Trophoblast cell (in vitro differentiated cells and primary cell): ENCODE measurements around the gene RNU6-9.
A peak's percentile ranks its signal among the peaks of the same experiment; 100 is the strongest.

Experiments
- DNase-seq, 2 donors: peaks; one replicate each; pipeline ENCODE4 v3.0.0-alpha.2; 2016
- H2AFZ ChIP-seq: 2 replicates; pipeline ENCODE4 v1.6.1; 2013; ENCODE audit warnings: low read length, moderate library complexity, mild to moderate bottlenecking; ENCODE audit not compliant: insufficient read depth, poor library complexity
- H2AK5ac ChIP-seq: 2 replicates; pipeline ENCODE4 v1.6.1; 2013; ENCODE audit warnings: mild to moderate bottlenecking, low read length
- H2BK120ac ChIP-seq: 2 replicates; pipeline ENCODE4 v1.6.1; 2013; ENCODE audit warnings: low read length, mild to moderate bottlenecking, moderate library complexity; ENCODE audit not compliant: insufficient read depth, poor library complexity
- H2BK12ac ChIP-seq: 2 replicates; pipeline ENCODE4 v1.6.1; 2013; ENCODE audit warnings: mild to moderate bottlenecking, low read length, moderate library complexity
- H2BK5ac ChIP-seq: 2 replicates; pipeline ENCODE4 v1.6.1; 2013; ENCODE audit warnings: low read length, low read depth, moderate library complexity, mild to moderate bottlenecking; ENCODE audit not compliant: poor library complexity
- H3K14ac ChIP-seq: 2 replicates; pipeline ENCODE4 v1.6.1; 2013; ENCODE audit warnings: mild to moderate bottlenecking, low read length
- H3K18ac ChIP-seq: 2 replicates; pipeline ENCODE4 v1.6.1; 2013; ENCODE audit warnings: mild to moderate bottlenecking, low read length
- H3K23ac ChIP-seq: 2 replicates; pipeline ENCODE4 v1.6.1; 2013; ENCODE audit warnings: low read length
- H3K27ac ChIP-seq: 2 replicates; pipeline ENCODE4 v1.5.1; 2013; ENCODE audit warnings: low read depth, mild to moderate bottlenecking, inconsistent platforms, low read length, moderate library complexity
- H3K27me3 ChIP-seq: 2 replicates; pipeline ENCODE4 v1.6.1; 2013; ENCODE audit warnings: inconsistent platforms, mild to moderate bottlenecking, low read length, moderate library complexity; ENCODE audit not compliant: insufficient read depth
- H3K36me3 ChIP-seq, 2 experiments: 1 replicate in 1 of 2; 2 replicates in 1 of 2; pipeline ENCODE4 v1.6.1; 2013; ENCODE audit warnings: low read length in 2 of 2, mild to moderate bottlenecking in 2 of 2, moderate library complexity in 1 of 2; ENCODE audit not compliant: insufficient read depth in 2 of 2, control insufficient read depth in 1 of 2
- H3K4ac ChIP-seq: 2 replicates; pipeline ENCODE4 v1.6.1; 2013; ENCODE audit warnings: low read depth, mild to moderate bottlenecking, low read length, moderate library complexity
- H3K4me1 ChIP-seq, 2 experiments: 1 replicate in 1 of 2; 2 replicates in 1 of 2; pipeline ENCODE4 v1.6.1; 2013; ENCODE audit warnings: low read length in 2 of 2, mild to moderate bottlenecking in 2 of 2, moderate library complexity in 1 of 2; ENCODE audit not compliant: insufficient read depth in 2 of 2, control insufficient read depth in 1 of 2
- H3K4me2 ChIP-seq: 2 replicates; pipeline ENCODE4 v1.6.1; 2013; ENCODE audit warnings: inconsistent platforms, mild to moderate bottlenecking, low read length, moderate library complexity
- H3K4me3 ChIP-seq: 2 replicates; pipeline ENCODE4 v1.5.1; 2013; ENCODE audit warnings: mild to moderate bottlenecking, low read depth, low read length, inconsistent platforms
- H3K79me1 ChIP-seq: one replicate; pipeline ENCODE4 v1.6.1; 2013; ENCODE audit warnings: low read length
- H3K79me2 ChIP-seq: 2 replicates; pipeline ENCODE4 v1.6.1; 2013; ENCODE audit warnings: low read length, mild to moderate bottlenecking; ENCODE audit not compliant: control insufficient read depth, insufficient read depth, poor library complexity
- H3K9ac ChIP-seq: 2 replicates; pipeline ENCODE4 v1.6.1; 2013; ENCODE audit warnings: mild to moderate bottlenecking, low read length
- H3K9me3 ChIP-seq: 2 replicates; pipeline ENCODE4 v1.6.1; 2013; ENCODE audit warnings: low read depth, mild to moderate bottlenecking, control low read depth, inconsistent platforms, low read length; ENCODE audit not compliant: insufficient read depth
- H4K12ac ChIP-seq: 2 replicates; pipeline ENCODE4 v1.6.1; 2013; ENCODE audit warnings: low read depth, mild to moderate bottlenecking, low read length, moderate library complexity
- H4K8ac ChIP-seq: 2 replicates; pipeline ENCODE4 v1.6.1; 2013; ENCODE audit warnings: low read depth, mild to moderate bottlenecking, low read length, moderate library complexity
- H4K91ac ChIP-seq: one replicate; pipeline ENCODE4 v1.6.1; 2013; ENCODE audit warnings: low read depth, mild to moderate bottlenecking, low read length, moderate library complexity
- WGBS: extraction: QIAGEN DNeasy Blood & Tissue Kit; methylation state at CpG from one replicate; pipeline ENCODE4 v1.1.7; 2013; ENCODE audit warnings: missing lambda C conversion rate; ENCODE audit not compliant: insufficient read length, insufficient coverage; ENCODE audit errors: extremely low coverage; 5-methylcytosine and 5-hydroxymethylcytosine counted together

Gene RNU6-9

DNA sequence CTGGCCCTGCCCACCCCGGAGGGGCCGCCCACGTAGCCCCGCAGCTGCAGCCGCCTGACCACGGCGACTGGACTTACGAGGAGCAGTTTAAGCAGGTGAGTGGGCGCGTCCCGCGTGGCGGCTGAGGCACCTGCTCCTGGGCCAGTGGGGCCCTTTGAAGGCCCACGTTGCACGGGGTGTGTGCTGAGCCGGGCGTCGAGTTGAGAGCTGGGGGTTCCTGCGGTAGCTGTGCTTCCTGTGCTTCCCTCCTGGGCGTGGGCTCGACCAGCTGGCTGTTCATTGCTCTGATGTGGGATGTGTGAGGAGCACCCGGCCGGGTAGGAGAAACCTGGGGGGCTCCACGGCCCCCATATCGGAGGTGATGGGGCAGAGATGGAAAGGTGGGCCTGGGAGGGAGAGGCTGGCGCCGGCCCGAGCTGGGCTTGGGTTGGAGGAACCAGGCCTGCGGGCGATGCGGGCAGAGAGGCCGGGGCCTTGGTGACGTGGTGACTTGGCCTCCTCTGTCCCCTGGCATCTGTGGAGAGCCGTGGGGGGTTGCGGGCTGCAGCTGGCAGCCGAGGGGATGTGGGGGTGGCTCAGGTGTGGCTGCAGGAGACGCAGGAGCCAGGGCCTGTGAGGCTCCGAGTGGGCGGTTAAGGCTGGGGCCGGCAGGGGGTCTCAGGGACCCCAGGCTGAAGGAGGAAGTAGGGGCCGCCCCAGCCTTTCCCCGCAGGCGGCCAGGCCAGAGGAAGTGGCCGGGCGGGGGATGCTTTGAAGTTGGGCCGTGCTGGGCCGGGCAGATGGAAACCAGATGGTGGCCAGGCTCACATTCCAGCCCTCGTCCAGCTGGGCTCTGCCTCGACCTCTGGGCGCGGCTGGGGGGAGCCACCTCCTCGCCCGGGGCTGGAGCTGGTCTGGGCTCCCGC is 39.6 kb downstream of the RNU6-9 start:
- DNase-seq = peak; percentile 98 to 99
- H3K18ac ChIP-seq = peak overlapping the region; percentile 85
- H3K4ac ChIP-seq = peak overlapping the region; percentile 80
- peaks cover 70 to 81% of the 10 kb centered on the region in 2 experiments for H3K36me3 ChIP-seq
- H3K4me2 ChIP-seq = peak overlapping the region; percentile 43
- H2BK5ac ChIP-seq = peak overlapping the region; percentile 97
- no peaks in the 10 kb centered on the region for H3K9me3 ChIP-seq
- no peak overlapping the region for H3K9ac ChIP-seq
- peak overlapping the region; percentile 5 for H4K12ac ChIP-seq
- H2AK5ac ChIP-seq = peak overlapping the region; percentile 31
- peak overlapping the region; percentile 96 for H3K27ac ChIP-seq
- no peaks in the 10 kb centered on the region for H3K27me3 ChIP-seq
- H4K8ac ChIP-seq = peak overlapping the region; percentile 88
- H3K79me2 ChIP-seq = peaks cover 51% of the 10 kb centered on the region
- H2BK120ac ChIP-seq = peak overlapping the region; percentile 95
- no peak overlapping the region for H3K23ac ChIP-seq
- H3K4me1 ChIP-seq = peaks cover 55 to 56% of the 10 kb centered on the region in 2 experiments
- peak overlapping the region; percentile 72 for H2BK12ac ChIP-seq
- peak overlapping the region; percentile 62 for H3K14ac ChIP-seq
- no CpG with 5 or more reads among the region's 54 CpGs for WGBS
- peaks cover 56% of the 10 kb centered on the region for H3K79me1 ChIP-seq
- peak overlapping the region; percentile 99 for H4K91ac ChIP-seq
- no peak overlapping the region for H3K4me3 ChIP-seq
- H2AFZ ChIP-seq = peak overlapping the region; percentile 53

DNA sequence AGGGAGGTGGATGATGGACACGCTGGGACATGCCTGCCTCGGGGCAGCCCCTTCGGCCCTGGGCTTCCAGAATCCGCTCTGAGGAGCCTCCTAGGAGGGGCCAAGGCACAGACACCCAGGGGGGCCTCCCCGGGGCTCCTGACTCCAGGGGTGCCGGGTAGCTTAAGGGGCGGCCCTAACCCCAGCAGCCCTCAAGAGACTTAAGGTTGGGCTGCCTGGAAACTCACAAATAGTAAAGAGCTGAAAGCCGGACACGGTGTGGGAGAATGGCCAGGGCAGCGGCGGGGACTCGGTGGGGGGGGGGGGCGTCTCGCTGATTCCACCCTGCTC is 40.2 kb downstream of the RNU6-9 start:
- Histone ChIP-seq H3K18ac (peak overlapping the region; percentile 84), H3K27ac (peak overlapping the region; percentile 96), H4K91ac (peak overlapping the region; percentile 99), H3K23ac (no peak overlapping the region), H3K4me3 (no peak overlapping the region), H3K79me2 (peaks cover 51% of the 10 kb centered on the region), H3K27me3 (no peaks in the 10 kb centered on the region), H2AFZ (peak overlapping the region; percentile 3), H2BK12ac (peak overlapping the region; percentile 93), H2AK5ac (no peak overlapping the region), H2BK5ac (peak overlapping the region; percentile 97), H3K9ac (no peak overlapping the region), H3K9me3 (no peaks in the 10 kb centered on the region), H3K14ac (peak overlapping the region; percentile 93), H4K8ac (peak overlapping the region; percentile 88), H3K4me2 (peak overlapping the region; percentile 43), H3K79me1 (peaks cover 53% of the 10 kb centered on the region), H4K12ac (peak overlapping the region; percentile 6), H2BK120ac (peak overlapping the region; percentile 95), H3K4ac (peak overlapping the region; percentile 100), H3K36me3 (peaks cover 74 to 84% of the 10 kb centered on the region in 2 experiments), H3K4me1 (peaks cover 55 to 56% of the 10 kb centered on the region in 2 experiments)
- no CpG with 5 or more reads among the region's 14 CpGs for WGBS
- no peak for DNase-seq

DNA sequence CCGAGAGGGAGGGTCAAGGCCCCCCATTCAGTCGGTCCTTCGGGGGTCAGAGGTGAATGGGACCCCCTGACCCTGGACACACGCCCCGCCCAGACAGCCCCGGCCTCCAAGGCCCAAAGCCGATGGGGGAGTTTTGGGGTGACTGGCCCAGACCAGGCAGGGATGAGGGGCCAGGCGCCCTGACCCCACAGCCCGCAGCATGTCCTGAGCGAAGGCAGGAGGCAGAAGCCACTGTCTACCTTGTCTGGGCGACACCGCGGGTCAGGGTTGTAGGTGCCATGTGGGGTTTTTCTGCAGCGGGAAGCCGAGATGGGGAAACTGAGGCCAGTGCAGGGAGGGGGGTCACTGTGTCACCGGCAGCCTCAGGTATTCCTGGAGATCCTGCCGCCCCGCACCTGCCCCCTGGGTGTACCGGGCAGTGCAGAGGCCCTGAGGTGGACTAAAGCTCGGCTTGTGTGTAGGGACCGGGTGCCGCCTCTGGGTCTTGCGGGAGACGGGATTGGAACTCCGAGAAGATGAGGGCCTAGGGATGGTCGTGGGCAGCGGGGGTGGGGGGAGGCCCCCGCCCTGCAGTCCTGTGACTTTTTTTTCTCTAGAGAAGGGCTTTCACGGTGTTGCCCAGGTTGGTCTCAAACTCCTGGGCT is 41.0 kb downstream of the RNU6-9 start:
- H3K4me3 ChIP-seq = no peak overlapping the region
- H4K8ac ChIP-seq = peak overlapping the region; percentile 88
- H2BK5ac ChIP-seq = peak overlapping the region; percentile 97
- no peak overlapping the region for H3K23ac ChIP-seq
- no CpG with 5 or more reads among the region's 29 CpGs for WGBS
- H3K4me1 ChIP-seq = peaks cover 53 to 56% of the 10 kb centered on the region in 2 experiments
- H3K18ac ChIP-seq = peak overlapping the region; percentile 86
- H3K79me2 ChIP-seq = peaks cover 54% of the 10 kb centered on the region
- peak overlapping the region; percentile 84 for H2BK12ac ChIP-seq
- peak overlapping the region; percentile 40 for H2AFZ ChIP-seq
- H3K79me1 ChIP-seq = peaks cover 52% of the 10 kb centered on the region
- H3K27me3 ChIP-seq = no peaks in the 10 kb centered on the region
- DNase-seq = no peak
- peak overlapping the region; percentile 95 for H2BK120ac ChIP-seq
- H3K4me2 ChIP-seq = no peak overlapping the region
- peaks cover 70 to 81% of the 10 kb centered on the region in 2 experiments for H3K36me3 ChIP-seq
- no peak overlapping the region for H3K9ac ChIP-seq
- H4K91ac ChIP-seq = peak overlapping the region; percentile 99
- no peaks in the 10 kb centered on the region for H3K9me3 ChIP-seq
- H3K27ac ChIP-seq = peak overlapping the region; percentile 96
- H4K12ac ChIP-seq = peak overlapping the region; percentile 57
- H2AK5ac ChIP-seq = peak overlapping the region; percentile 87
- peak overlapping the region; percentile 90 for H3K14ac ChIP-seq
- peak overlapping the region; percentile 100 for H3K4ac ChIP-seq

- no peaks in the 10 kb centered on the region for H3K27me3 ChIP-seq
- peak overlapping the region; percentile 57 for H2AFZ ChIP-seq
- peak overlapping the region; percentile 58 for H3K18ac ChIP-seq
- H4K8ac ChIP-seq = peak overlapping the region; percentile 42
- H2BK12ac ChIP-seq = peak overlapping the region; percentile 42
- DNase-seq = peak; percentile 82 to 84
- H3K4me2 ChIP-seq = no peak overlapping the region
- peak overlapping the region; percentile 96 for H3K27ac ChIP-seq
- peak overlapping the region; percentile 99 for H4K91ac ChIP-seq
- H3K79me1 ChIP-seq = peaks cover 54% of the 10 kb centered on the region
- H3K9ac ChIP-seq = no peak overlapping the region
- H2AK5ac ChIP-seq = peak overlapping the region; percentile 15
- H2BK5ac ChIP-seq = peak overlapping the region; percentile 97
- H4K12ac ChIP-seq = peak overlapping the region; percentile 32
- peak overlapping the region; percentile 95 for H2BK120ac ChIP-seq
- H3K36me3 ChIP-seq = peaks cover 70 to 81% of the 10 kb centered on the region in 2 experiments
- H3K23ac ChIP-seq = no peak overlapping the region
- peak overlapping the region; percentile 100 for H3K4ac ChIP-seq
- peaks cover 55% of the 10 kb centered on the region for H3K79me2 ChIP-seq
- peak overlapping the region; percentile 90 for H3K14ac ChIP-seq
- WGBS = no CpG with 5 or more reads among the region's 31 CpGs
- H3K4me3 ChIP-seq = no peak overlapping the region
- peaks cover 57 to 60% of the 10 kb centered on the region in 2 experiments for H3K4me1 ChIP-seq
- no peaks in the 10 kb centered on the region for H3K9me3 ChIP-seq
These were observed 41.7 kb downstream of the RNU6-9 start for GRCh38 chr19:934865-935479.
